Activated T-cell treated with anti-CD3 and anti-CD28 coated beads, Interleukin-2, amount 50 U/mL, for 24 hours (primary cell): ENCODE results near the gene TCTN1.
"Not testable (repeated sequence)": the region's sequence is repeated elsewhere in the genome, so short reads cannot be mapped to it uniquely, and the experiment has no call there.

Experiments used
- DNase-seq: peaks from one replicate; pipeline ENCODE4 v3.0.0-alpha.2; 2020
- H3K27ac Mint-ChIP-seq: 2 replicates; pipeline ENCODE4 v1.8.0; 2020; ENCODE audit warnings: mild to moderate bottlenecking, mixed read lengths
- H3K27me3 Mint-ChIP-seq: 2 replicates; pipeline ENCODE4 v1.8.0; 2020; ENCODE audit warnings: mixed read lengths
- H3K36me3 Mint-ChIP-seq: 2 replicates; pipeline ENCODE4 v1.8.0; 2020; ENCODE audit warnings: low read depth, mixed read lengths
- H3K4me1 Mint-ChIP-seq: 2 replicates; pipeline ENCODE4 v1.8.0; 2020; ENCODE audit warnings: low read depth, mixed read lengths
- H3K4me3 Mint-ChIP-seq: 2 replicates; pipeline ENCODE4 v1.8.0; 2020; ENCODE audit warnings: mild to moderate bottlenecking, moderate library complexity, mixed read lengths
- H3K9me3 Mint-ChIP-seq: 2 replicates; pipeline ENCODE4 v1.8.0; 2020; ENCODE audit warnings: mixed read lengths

TCTN1 gene

GRCh38 chr12:110600254-110600653, 13.7 kb upstream of the TCTN1 start:
- no peak for DNase-seq
- Mint-ChIP-seq H3K27me3 (no peaks in the 10 kb centered on the region), H3K4me3 (no peak overlapping the region), H3K36me3 (no peaks in the 10 kb centered on the region), H3K27ac (no peak overlapping the region), H3K4me1 (peaks cover 11% of the 10 kb centered on the region), H3K9me3 (no peaks in the 10 kb centered on the region)

DNA sequence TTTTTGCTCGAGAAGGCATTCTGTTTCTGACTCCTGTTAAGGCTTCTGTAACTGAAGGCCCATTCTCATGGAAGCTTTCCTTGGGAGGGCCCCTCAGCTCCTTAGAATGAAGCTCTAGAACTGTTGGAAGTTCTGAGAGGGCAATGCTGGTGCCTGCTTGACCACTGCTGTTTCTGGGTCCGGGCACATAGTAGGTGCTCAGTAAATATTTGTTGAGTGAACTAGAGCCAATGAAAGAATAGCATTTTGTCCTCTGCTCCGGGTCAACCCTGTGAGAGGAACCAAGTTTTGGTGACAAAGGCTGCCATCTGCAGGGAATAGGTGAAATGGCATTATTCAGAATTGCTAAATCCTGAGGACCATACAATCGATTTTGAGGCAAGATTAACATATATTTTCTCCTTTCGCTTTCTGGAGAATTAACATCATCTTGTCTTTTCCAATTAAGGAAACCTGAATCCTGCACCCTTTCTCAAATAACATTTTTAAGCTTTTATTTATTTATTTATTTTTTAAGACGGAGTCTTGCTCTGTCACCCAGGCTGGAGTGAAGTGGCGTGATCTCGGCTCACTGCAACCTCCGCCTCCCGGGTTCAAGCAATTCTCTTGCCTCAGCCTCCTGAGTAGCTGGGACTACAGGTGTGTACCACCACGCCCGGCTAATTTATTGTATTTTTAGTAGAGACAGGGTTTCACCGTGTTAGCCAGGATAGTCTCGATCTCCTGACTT, 11.7 kb upstream of the TCTN1 start:
- Mint-ChIP-seq H3K4me1 (peaks cover 17% of the 10 kb centered on the region), H3K27ac (peak overlapping the region; percentile 59)
- not testable (repeated sequence) for H3K36me3 Mint-ChIP-seq, H3K27me3 Mint-ChIP-seq, H3K4me3 Mint-ChIP-seq, H3K9me3 Mint-ChIP-seq
- DNase-seq, result peak; percentile 46

GRCh38 chr12:110606253-110606611, 7.7 kb upstream of the TCTN1 start:
- Mint-ChIP-seq H3K36me3 (no peaks in the 10 kb centered on the region), H3K27me3 (no peaks in the 10 kb centered on the region), H3K4me3 (peak overlapping the region; percentile 79), H3K4me1 (peaks cover 11% of the 10 kb centered on the region), H3K27ac (peak overlapping the region; percentile 86), H3K9me3 (no peaks in the 10 kb centered on the region)
- DNase-seq, result no peak

DNA sequence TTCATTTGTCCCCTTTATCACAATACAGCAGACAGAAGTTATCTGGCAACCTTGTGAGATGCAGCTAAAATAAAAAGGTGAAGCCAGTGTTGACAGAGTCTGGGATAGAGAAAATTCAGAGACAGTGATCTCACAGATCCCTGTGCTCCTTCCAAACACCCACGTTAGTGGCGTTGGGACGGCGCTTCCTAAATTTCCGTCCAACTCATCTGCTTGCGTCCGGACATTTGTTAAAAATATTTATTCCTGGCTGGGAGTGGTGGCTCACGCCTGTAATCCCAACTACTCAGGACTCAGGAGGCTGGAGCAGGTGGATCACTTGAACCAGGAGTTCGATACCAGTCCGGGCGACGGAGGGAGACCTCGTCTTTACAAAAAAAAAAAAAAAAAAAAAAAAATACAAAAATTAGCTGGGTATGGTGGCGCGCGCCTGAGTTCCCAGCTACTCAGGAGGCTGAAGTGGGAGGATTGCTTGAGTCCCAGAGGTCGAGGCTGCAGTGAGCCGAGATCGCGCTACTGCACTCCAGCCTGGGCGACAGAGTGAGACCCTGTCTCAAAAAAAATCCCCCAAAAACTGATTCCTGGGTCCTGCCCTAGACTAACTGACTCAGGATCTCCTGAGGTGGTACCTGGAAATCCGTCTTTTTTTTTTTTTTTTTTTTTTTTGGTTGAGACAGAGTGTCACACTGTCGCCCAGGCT, 708 bp upstream of the TCTN1 start:
- DNase-seq, result no peak
- Mint-ChIP-seq H3K27ac (peak overlapping the region; percentile 92), H3K9me3 (no peaks in the 10 kb centered on the region), H3K4me1 (peaks cover 20% of the 10 kb centered on the region), H3K4me3 (peak overlapping the region; percentile 85), H3K36me3 (no peaks in the 10 kb centered on the region), H3K27me3 (no peaks in the 10 kb centered on the region)

GRCh38 chr12:110615171-110615570, 1.2 kb downstream of the TCTN1 start:
- Mint-ChIP-seq H3K4me1 (peaks cover 35% of the 10 kb centered on the region), H3K27me3 (no peaks in the 10 kb centered on the region), H3K27ac (peak overlapping the region; percentile 40), H3K4me3 (peak overlapping the region; percentile 85), H3K36me3 (no peaks in the 10 kb centered on the region), H3K9me3 (no peaks in the 10 kb centered on the region)
- no peak for DNase-seq

DNA sequence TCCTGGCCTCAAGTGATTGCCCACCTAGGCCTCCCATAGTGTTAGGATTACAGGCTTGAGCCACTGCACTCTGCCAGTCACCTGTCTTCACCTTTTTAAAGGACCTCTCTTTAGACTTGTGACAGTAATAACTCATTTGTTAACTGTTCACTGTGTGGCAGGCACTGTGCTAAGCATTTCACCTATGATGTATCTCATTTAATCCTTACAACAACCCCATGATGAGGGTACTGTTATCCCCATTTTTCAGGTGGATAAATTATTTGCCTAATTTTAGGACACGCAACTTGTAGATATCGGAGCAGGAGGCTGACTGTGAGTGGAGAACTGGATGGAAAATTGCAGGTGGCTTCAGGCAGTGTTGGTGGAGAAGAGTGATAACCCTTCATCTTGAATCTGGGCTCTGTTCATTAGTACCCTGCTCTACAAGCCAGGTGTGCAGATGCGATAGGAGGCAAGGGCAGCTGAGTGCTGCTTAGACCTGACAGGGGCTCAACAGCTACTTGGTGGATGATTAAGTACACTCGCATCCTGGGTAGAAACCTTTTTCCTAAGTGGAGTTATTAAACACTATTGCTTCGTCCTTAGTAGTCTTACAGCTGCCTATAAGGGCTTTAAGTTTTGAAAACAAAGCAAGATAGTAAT, 2.7 kb downstream of the TCTN1 start:
- no peak for DNase-seq
- Mint-ChIP-seq H3K27me3 (no peaks in the 10 kb centered on the region), H3K4me3 (no peak overlapping the region), H3K9me3 (no peaks in the 10 kb centered on the region), H3K27ac (no peak overlapping the region), H3K36me3 (no peaks in the 10 kb centered on the region), H3K4me1 (peaks cover 38% of the 10 kb centered on the region)

DNA sequence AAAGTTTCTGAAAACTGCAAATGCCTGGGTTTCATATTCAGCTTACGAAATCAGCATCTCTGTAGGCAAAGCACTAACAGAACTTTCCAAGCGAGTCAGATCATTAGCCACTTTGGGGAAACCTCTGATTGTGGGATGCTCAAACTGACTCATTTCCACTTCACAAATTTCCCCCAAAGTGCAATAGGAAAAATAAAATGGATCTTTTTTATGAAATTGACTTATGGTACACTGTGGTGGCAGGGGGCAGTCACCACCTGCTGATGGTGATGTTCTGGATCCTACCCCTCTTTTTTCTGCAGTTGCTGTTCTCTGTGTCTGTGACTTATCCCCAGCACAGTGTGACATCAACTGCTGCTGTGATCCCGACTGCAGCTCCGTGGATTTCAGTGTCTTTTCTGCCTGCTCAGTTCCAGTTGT, 5.6 kb downstream of the TCTN1 start:
- peak; percentile 41 for DNase-seq
- peak overlapping the region; percentile 43 for H3K4me3 Mint-ChIP-seq
- H3K9me3 Mint-ChIP-seq, result no peaks in the 10 kb centered on the region
- peaks cover 31% of the 10 kb centered on the region for H3K4me1 Mint-ChIP-seq
- H3K27me3 Mint-ChIP-seq, result no peaks in the 10 kb centered on the region
- H3K36me3 Mint-ChIP-seq, result no peaks in the 10 kb centered on the region
- peak overlapping the region; percentile 87 for H3K27ac Mint-ChIP-seq

GRCh38 chr12:110622582-110622981, 8.7 kb downstream of the TCTN1 start:
- no peaks in the 10 kb centered on the region for H3K36me3 Mint-ChIP-seq
- no peaks in the 10 kb centered on the region for H3K9me3 Mint-ChIP-seq
- H3K27me3 Mint-ChIP-seq, result no peaks in the 10 kb centered on the region
- H3K4me1 Mint-ChIP-seq, result peaks cover 22% of the 10 kb centered on the region
- DNase-seq, result no peak
- no peak overlapping the region for H3K4me3 Mint-ChIP-seq
- no peak overlapping the region for H3K27ac Mint-ChIP-seq

- H3K36me3 Mint-ChIP-seq, result peaks cover 12% of the 10 kb centered on the region
- H3K9me3 Mint-ChIP-seq, result no peaks in the 10 kb centered on the region
- H3K27me3 Mint-ChIP-seq, result no peaks in the 10 kb centered on the region
- H3K4me3 Mint-ChIP-seq, result no peak overlapping the region
- DNase-seq, result no peak
- no peak overlapping the region for H3K27ac Mint-ChIP-seq
- H3K4me1 Mint-ChIP-seq, result peaks cover 10% of the 10 kb centered on the region
Measured at GRCh38 chr12:110627500-110628195, 13.7 kb downstream of the TCTN1 start.

DNA sequence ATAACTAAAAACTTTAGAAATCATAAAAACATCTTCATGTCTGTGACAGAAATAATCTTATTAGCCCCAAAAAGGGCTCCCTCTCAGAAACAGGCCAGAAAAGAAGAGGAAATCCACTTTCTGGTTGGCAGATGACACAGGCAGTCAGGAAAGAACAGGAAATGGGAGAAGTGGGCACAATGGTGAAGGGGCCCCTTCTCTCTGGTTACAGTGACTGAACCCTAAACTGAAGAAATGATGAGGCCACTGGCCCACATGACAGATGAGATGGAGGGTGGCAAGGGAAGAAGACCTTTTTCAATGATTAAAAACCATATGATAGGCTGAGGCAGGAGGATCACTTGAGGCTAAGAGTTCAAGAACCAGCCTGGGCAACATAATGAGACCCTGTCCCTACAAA, 21.1 kb downstream of the TCTN1 start:
- Mint-ChIP-seq H3K9me3 (no peaks in the 10 kb centered on the region), H3K27ac (peak overlapping the region; percentile 38), H3K27me3 (no peaks in the 10 kb centered on the region)

GRCh38 chr12:110636516-110636915, 22.6 kb downstream of the TCTN1 start:
- H3K27ac Mint-ChIP-seq, result no peak overlapping the region

More for the DNA sequence above, 21.1 kb downstream of the TCTN1 start:
- Mint-ChIP-seq H3K4me3 (no peak overlapping the region), H3K4me1 (peaks cover 37% of the 10 kb centered on the region), H3K36me3 (no peaks in the 10 kb centered on the region)
- no peak for DNase-seq

GRCh38 chr12:110637869-110638441, 24.0 kb downstream of the TCTN1 start:
- H3K36me3 Mint-ChIP-seq, result no peaks in the 10 kb centered on the region
- DNase-seq, result no peak
- H3K9me3 Mint-ChIP-seq, result no peaks in the 10 kb centered on the region
- H3K4me1 Mint-ChIP-seq, result peaks cover 42% of the 10 kb centered on the region
- H3K4me3 Mint-ChIP-seq, result no peak overlapping the region
- H3K27me3 Mint-ChIP-seq, result no peaks in the 10 kb centered on the region
- no peak overlapping the region for H3K27ac Mint-ChIP-seq

More at GRCh38 chr12:110636516-110636915, 22.6 kb downstream of the TCTN1 start:
- no peak for DNase-seq
- H3K27me3 Mint-ChIP-seq, result no peaks in the 10 kb centered on the region
- H3K9me3 Mint-ChIP-seq, result no peaks in the 10 kb centered on the region
- H3K36me3 Mint-ChIP-seq, result no peaks in the 10 kb centered on the region
- H3K4me3 Mint-ChIP-seq, result no peak overlapping the region
- H3K4me1 Mint-ChIP-seq, result peaks cover 37% of the 10 kb centered on the region

- Mint-ChIP-seq H3K4me1 (peaks cover 46% of the 10 kb centered on the region), H3K27ac (no peak overlapping the region), H3K4me3 (no peak overlapping the region), H3K27me3 (no peaks in the 10 kb centered on the region), H3K9me3 (no peaks in the 10 kb centered on the region), H3K36me3 (no peaks in the 10 kb centered on the region)
- DNase-seq, result no peak
Measured at GRCh38 chr12:110638796-110639195, 24.9 kb downstream of the TCTN1 start.
